Measurements from ENCODE around the gene CDH1.

GRCh38 chr16:68710211-68710610, 26.9 kb upstream of the CDH1 start:
- no peak for TF ChIP-seq POLR2A (IDR thresholded peaks at IDR 0.05)
- no peak for TF ChIP-seq CTCF (IDR thresholded peaks at IDR 0.05)
- no peak for TF ChIP-seq EP300 (IDR thresholded peaks at IDR 0.05)
